ELR (cell line): ENCODE measurements around the gene LRRC10B.
A peak's percentile ranks its signal among the peaks of the same experiment; 100 is the strongest.

ENCODE experiments used
- DNase-seq: peaks from one replicate; pipeline ENCODE4 v3.0.0-alpha.2; 2015; ENCODE audit warnings: low read depth

The LRRC10B gene

GRCh38 chr11:61486779-61487178 is 21.8 kb upstream of the LRRC10B start:
- no peak for DNase-seq

DNA sequence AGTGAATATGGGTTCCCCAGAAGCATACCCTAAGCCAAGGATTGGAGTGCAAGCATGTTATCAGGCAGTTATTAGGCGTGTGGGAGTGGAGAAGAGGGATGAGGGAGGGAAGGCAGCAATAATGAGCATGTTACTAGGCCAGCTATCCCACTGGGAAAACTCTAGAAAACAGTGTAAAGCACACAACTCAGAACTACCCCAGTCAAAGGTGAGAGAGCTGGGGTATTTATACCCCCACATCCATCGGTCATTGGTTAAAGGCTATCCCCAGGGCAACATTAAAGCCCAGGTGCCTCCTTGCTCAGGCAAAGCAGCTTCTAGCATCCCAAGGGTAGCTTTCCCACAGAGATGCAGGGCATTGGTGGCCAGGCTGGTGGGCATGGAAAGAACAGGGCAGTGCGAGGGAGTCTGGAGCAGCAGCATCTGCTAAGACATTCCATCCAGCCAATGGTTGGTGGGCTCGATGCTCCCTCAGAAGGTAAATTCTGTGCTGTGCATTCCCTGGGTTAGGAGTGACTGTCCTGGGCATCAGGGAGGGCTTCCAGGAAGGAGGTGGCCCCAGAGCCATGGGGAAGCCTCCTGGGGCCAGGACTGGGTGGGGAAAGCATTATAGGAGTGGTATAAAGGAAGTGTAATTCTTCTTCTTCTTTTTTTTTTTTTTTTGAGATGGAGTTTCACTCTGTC is 21.1 kb upstream of the LRRC10B start:
- no peak for DNase-seq

- no peak for DNase-seq
Observed at GRCh38 chr11:61488651-61489291, 19.8 kb upstream of the LRRC10B start.

GRCh38 chr11:61489833-61490721 is 18.5 kb upstream of the LRRC10B start:
- DNase-seq = no peak

DNA sequence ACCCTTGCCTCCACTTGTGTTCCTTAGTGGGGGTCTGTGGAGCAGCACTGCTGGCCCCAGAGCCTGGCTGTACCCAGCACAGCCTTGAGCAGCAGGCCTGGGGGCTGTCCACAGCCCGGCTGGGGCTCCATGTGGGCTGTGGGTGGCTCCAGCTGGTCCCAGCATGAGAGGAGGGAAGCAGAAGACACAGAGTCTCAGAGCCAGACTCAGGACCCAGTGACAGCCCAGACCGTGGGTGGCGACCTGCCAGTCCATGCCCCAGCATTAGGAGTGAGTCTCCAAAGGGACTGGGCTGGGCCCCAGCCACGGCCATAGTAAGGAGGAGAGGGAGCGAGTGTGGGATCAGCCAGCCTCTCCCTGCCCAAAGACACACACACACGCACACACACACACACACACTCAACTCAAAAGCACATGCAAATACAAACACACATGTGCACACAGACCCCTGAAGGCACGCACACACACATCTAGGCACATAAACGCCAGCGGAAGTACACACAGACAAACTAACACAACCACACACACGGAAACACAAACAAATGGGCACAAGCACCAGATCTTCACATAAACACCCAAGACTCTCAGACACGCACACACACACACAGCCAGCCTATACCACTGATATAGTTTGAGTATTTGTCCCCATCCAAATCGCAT is 16.7 kb upstream of the LRRC10B start:
- no peak for DNase-seq

- DNase-seq = no peak
Observed at GRCh38 chr11:61494381-61494961, 14.1 kb upstream of the LRRC10B start.

DNA sequence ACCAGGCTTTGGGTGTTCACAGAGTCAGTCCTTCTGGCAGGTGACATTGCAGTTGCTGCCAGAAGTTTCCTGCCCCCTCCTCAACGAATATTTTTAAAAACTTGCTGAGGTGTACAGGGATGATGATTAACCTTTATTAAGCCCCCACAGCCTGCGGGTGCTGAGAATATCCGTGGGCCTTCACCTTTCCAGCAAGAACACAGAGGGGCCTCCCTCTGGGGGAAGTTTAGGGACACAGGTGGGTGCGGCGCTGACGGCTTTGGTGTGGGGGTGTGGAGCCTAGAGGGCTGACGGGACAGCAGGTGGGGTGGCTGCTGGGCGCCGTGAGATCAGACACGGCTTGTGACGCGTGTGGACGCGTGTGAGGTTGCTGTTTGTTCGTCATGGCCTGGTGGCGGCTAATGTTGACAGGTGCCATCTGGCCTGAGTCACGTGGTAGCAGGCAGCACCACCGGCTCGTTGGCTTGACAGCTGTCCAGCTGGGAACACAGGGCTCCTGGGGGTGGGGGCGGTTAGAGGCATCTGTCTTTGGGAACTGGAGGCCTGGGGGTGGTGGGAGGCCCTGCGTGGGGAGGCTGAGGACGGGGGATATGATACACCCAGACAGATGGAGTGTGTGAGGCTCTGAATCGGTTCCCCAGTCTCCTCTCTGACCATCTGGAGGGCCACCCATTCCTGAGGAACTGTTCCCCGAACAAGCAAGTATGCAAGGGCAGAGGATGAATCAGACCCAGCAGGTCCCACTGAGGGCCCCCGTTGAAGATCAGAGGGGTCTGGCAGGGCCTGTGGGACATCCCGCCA is 12.5 kb upstream of the LRRC10B start:
- no peak for DNase-seq

GRCh38 chr11:61496602-61497400 is 11.7 kb upstream of the LRRC10B start:
- DNase-seq = no peak

DNA sequence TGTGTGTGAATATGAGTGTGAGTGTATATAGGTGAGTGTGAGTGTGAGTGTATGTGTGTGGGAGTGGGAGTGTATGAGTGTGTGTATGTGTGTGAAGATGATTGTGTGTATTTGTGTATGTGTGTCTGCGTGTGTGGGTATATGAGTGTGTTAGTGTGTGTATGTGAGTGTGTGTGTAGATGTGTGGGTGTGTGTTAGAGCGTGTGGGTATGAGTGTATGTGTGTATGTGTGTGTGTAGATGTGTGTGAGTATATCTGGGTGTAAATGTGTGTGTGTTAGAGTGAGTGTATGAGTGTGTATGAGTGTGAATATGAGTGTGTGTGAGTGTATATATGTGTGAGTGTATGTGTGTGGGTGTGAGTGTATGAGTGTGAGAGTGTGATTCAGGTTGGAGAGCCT is 11.1 kb upstream of the LRRC10B start:
- no peak for DNase-seq

DNA sequence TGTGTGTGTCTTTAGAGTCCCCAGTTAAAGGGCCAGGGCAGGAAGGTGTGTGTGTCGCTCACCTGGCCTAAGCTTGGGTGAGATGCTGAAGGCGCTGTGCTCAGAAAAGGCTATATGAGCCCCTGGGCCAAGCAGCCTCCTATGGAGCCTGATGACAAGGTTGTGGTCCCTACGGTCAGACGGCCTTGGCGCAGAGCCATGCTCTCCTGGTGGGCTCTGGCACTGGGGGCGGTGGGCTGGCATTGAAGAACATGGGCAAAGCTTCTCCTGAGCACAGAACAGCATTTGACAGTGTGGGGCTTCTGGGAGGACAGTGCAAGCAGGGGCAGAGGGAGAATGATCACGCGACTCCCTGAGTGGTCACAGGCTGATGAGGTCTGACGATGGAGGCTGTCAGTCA is 10.7 kb upstream of the LRRC10B start:
- DNase-seq = no peak

- no peak for DNase-seq
Observed at GRCh38 chr11:61498767-61499341, 9.7 kb upstream of the LRRC10B start.

GRCh38 chr11:61499816-61500491 is 8.6 kb upstream of the LRRC10B start:
- DNase-seq = no peak

DNA sequence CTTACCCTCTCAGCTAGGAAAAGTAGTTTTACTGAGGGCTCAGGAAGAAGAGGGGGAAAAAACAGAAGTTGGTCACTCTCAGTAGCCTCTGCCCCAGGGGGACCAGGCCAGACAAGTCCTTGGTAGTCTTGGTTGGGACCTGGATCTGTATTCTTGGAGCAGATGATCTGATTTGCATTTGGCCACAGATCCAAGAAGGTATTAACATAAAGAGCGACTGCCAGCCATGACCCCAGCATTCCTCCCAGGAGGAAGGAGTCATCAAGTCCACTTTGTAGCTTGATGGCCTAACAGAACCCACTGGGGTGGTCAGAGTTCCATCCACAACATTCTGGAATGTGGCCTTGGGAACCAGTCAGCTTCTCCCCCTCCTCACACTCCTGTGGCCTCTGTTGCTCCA is 6.0 kb upstream of the LRRC10B start:
- DNase-seq = no peak

- no peak for DNase-seq
Observed at GRCh38 chr11:61503135-61503770, 5.3 kb upstream of the LRRC10B start.

GRCh38 chr11:61505106-61505505 is 3.4 kb upstream of the LRRC10B start:
- no peak for DNase-seq

DNA sequence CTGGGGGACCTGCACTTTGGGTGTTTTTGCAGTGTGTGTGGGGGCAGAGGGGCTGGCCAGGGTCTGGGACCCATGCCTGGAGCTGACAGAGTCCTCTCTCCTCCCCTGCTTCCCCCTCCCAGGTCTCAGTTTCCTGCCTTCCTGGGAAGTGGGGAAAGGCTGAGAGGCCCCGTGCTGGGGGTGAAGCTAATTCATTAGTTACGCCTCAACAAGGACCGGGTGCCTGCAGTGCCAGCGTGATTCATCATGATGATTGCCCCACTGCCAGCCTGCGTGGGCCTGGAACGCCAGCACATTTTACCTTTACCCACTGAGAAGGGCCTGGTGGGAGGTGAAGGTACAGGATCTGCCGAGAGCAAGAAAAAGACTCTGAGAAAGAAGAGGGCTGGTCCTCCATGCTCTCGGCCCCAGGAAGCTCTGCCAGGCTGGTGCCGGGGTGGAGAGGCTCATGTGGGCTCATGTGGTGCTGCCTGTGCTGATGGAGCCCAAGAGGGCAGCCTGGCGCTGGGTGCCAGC is 2.9 kb upstream of the LRRC10B start:
- DNase-seq = peak; percentile 28

DNA sequence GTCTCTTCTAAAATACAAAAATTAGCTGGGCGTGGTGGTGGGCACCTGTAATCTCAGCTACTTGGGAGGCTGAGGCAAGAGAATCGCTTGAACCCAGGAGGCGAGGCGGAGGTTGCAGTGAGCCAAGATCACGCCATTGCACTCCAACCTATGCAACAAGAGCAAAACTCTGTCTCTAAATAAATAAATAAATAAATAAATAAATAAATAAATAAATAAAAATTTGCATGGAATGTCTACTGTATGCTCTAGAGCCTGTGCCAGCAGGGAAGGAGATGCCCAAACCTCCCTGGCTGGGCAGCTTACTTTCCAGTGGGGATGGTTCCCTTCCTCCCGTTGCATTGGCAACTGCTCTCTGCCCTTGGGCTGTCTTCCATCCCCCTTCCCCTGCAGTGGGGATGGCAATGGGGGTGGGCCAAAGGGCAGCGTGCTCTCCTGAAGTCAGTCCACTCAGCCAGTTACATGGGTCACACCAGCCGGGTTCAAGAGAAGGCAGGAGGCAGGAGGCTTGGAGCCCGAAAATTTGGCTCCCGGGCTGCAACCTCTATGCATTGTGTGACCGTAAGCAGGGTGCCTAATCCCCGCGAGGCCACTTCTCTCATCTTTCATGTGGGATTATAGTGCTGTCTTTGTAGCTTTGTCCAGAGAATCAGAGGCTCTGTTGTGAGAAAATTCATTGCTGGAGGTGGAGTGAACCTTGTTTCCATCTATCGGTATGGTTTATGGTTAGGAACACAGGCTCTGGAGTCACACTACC is 1.4 kb upstream of the LRRC10B start:
- no peak for DNase-seq
